HEK293 (cell line): ENCODE data around the gene STYK1.

ENCODE experiments used
- ATF2 ChIP-seq: fragments of 450-650 bp; formaldehyde crosslinking; IDR thresholded peaks from 2 replicates; pipeline ENCODE4 v1.5.1; 2016; ENCODE audit warnings: missing biosample characterization, missing genetic modification characterization, low read depth
- CTCF ChIP-seq: fragments of 450-650 bp; formaldehyde crosslinking; IDR thresholded peaks from 2 replicates; pipeline ENCODE4 v1.5.1; 2016; ENCODE audit warnings: missing biosample characterization, missing genetic modification characterization
- GLIS2 ChIP-seq: fragments of 450-650 bp; formaldehyde crosslinking; IDR thresholded peaks from 2 replicates; pipeline ENCODE4 v1.5.1; 2016; ENCODE audit warnings: missing biosample characterization, missing genetic modification characterization
- REST ChIP-seq: fragments of 450-650 bp; formaldehyde crosslinking; IDR thresholded peaks from 2 replicates; pipeline ENCODE4 v1.5.1; 2016; ENCODE audit warnings: missing biosample characterization, missing genetic modification characterization
- SETDB1 ChIP-seq: IDR thresholded peaks from one replicate; pipeline ENCODE4 v1.6.1; 2017; ENCODE audit warnings: mild to moderate bottlenecking, low read length, moderate library complexity, mixed read lengths; ENCODE audit not compliant: insufficient read length
- TRIM28 ChIP-seq: IDR thresholded peaks from 2 replicates; pipeline ENCODE4 v1.6.1; 2011; ENCODE audit warnings: low read length, control low read depth, borderline replicate concordance
- ZBTB8A ChIP-seq: fragments of 450-650 bp; formaldehyde crosslinking; IDR thresholded peaks from 2 replicates; pipeline ENCODE4 v1.5.1; 2016; ENCODE audit warnings: missing biosample characterization, missing genetic modification characterization
- ZNF2 ChIP-seq: fragments of 450-650 bp; formaldehyde crosslinking; IDR thresholded peaks from 2 replicates; pipeline ENCODE4 v1.5.1; 2016; ENCODE audit warnings: missing biosample characterization, missing genetic modification characterization
- ZNF335 ChIP-seq: fragments of 450-650 bp; formaldehyde crosslinking; conservative IDR thresholded peaks from 2 replicates; pipeline ENCODE4 v1.5.1; 2016; ENCODE audit warnings: missing biosample characterization, missing genetic modification characterization
- ZNF362 ChIP-seq: fragments of 450-650 bp; formaldehyde crosslinking; IDR thresholded peaks from 2 replicates; pipeline ENCODE4 v1.5.1; 2016; ENCODE audit warnings: missing biosample characterization, missing genetic modification characterization
- ZNF530 ChIP-seq: fragments of 450-650 bp; formaldehyde crosslinking; IDR thresholded peaks from 2 replicates; pipeline ENCODE4 v1.5.1; 2016; ENCODE audit warnings: low read depth, missing biosample characterization, missing genetic modification characterization
- ZNF677 ChIP-seq: fragments of 450-650 bp; IDR thresholded peaks from 2 replicates; pipeline ENCODE4 v1.5.0; 2018; ENCODE audit warnings: missing biosample characterization, mild to moderate bottlenecking, missing genetic modification characterization, moderate library complexity
- ZNF785 ChIP-seq: fragments of 450-650 bp; formaldehyde crosslinking; IDR thresholded peaks from 2 replicates; pipeline ENCODE4 v1.5.1; 2016; ENCODE audit warnings: missing biosample characterization, missing genetic modification characterization
- TF ChIP-seq, protein P1 (sequence below): fragments of 450-650 bp; formaldehyde crosslinking; IDR thresholded peaks from 2 replicates; pipeline ENCODE4 v1.5.1; 2016; ENCODE audit warnings: missing biosample characterization, missing genetic modification characterization

- TF ChIP-seq ZNF785 (tag by site-specific recombination) = no peak
- TF ChIP-seq ATF2 (tag by site-specific recombination) = no peak
- no peak for TF ChIP-seq ZNF362 (tag by site-specific recombination)
- TF ChIP-seq CTCF = no peak
- TF ChIP-seq ZNF677 (tag by site-specific recombination) = no peak
- TF ChIP-seq ZNF335 (tag by site-specific recombination) = no peak
- no peak for TF ChIP-seq TRIM28
- no peak for TF ChIP-seq ZNF2 (tag by site-specific recombination)
- TF ChIP-seq SETDB1 = no peak
- TF ChIP-seq ZBTB8A (tag by site-specific recombination) = no peak
- TF ChIP-seq REST (tag by site-specific recombination) = no peak
- no peak for TF ChIP-seq GLIS2 (tag by site-specific recombination)
- TF ChIP-seq ZNF530 (tag by site-specific recombination) = no peak
- TF ChIP-seq, protein P1, sequence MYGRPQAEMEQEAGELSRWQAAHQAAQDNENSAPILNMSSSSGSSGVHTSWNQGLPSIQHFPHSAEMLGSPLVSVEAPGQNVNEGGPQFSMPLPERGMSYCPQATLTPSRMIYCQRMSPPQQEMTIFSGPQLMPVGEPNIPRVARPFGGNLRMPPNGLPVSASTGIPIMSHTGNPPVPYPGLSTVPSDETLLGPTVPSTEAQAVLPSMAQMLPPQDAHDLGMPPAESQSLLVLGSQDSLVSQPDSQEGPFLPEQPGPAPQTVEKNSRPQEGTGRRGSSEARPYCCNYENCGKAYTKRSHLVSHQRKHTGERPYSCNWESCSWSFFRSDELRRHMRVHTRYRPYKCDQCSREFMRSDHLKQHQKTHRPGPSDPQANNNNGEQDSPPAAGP (tag by site-specific recombination) = no peak
Observed at GRCh38 chr12:10638728-10639127, 35.1 kb downstream of the STYK1 start.
